Nephron progenitor cell (in vitro differentiated cells): ENCODE data around the gene ARID1B.

Experiments used
- DNase-seq: peaks from one replicate; pipeline ENCODE4 v3.0.0; 2021
- H3K27ac Mint-ChIP-seq: 2 replicates; pipeline ENCODE4 v1.8.0; 2021; ENCODE audit warnings: mild to moderate bottlenecking, moderate library complexity, mixed read lengths
- H3K27me3 Mint-ChIP-seq: 2 replicates; pipeline ENCODE4 v1.8.0; 2021; ENCODE audit warnings: mild to moderate bottlenecking, low read depth, mixed read lengths; ENCODE audit not compliant: poor library complexity
- H3K36me3 Mint-ChIP-seq: 2 replicates; pipeline ENCODE4 v1.8.0; 2021; ENCODE audit warnings: low read depth, mixed read lengths
- H3K4me1 Mint-ChIP-seq: 2 replicates; pipeline ENCODE4 v1.8.0; 2021; ENCODE audit warnings: mixed read lengths
- H3K4me3 Mint-ChIP-seq: 2 replicates; pipeline ENCODE4 v1.8.0; 2021; ENCODE audit warnings: mild to moderate bottlenecking, moderate library complexity, mixed read lengths
- H3K9me3 Mint-ChIP-seq: 2 replicates; pipeline ENCODE4 v1.8.0; 2021; ENCODE audit warnings: mild to moderate bottlenecking, moderate library complexity, mixed read lengths
- TF ChIP-seq, protein P1 (sequence below): fragments of 200-600 bp; sonication (generic); IDR thresholded peaks from 2 replicates; pipeline ENCODE4 v1.5.0; 2021; ENCODE audit warnings: antibody characterized with exemption

Gene ARID1B

DNA sequence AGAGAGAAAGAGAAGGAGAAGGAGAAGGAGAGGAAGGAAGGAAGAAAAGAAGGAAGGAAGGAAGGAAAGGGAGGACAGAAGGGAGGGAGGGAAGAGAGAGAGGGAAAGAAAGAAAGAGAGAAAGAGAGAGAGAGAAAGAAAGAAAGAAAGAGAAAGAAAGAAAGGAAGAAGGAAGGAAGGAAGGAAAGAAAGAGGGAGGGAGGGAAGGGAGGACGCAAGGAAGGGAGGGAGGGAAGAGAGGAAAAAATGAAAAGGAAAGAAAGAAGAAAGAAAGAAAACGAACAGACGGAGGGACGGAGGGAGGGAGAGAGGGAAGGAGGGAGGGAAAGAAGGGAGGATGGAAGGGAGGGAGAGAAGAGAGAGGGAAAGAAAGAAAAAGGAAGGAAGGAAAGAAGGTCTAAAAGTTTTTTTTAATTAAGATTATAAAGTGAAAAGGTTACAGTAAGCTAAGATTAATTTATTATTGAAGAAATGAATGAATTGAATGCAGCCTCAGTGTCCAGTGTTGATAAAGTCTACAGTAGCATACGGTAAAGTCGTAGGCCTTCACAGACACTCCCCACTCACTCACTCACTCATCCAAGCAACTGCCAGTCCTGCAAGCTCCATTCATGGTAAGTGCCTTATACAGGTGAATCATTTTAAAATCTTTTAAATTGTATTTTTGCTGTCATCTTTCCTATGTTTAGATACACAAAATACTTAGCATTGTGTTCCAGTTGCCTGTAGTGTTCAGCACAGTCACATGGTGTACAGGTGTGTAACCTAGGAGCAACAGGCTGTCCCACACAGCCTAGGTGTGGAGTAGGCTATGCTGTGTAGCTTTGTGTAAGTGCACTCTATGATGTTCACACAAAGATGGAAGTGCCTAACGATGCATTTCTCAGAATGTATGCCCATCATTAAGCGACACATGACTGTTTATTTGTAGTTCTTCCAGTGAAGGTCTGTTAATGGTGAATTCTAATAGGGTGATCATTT is 20.3 kb upstream of the ARID1B start:
- Mint-ChIP-seq H3K4me1 (peaks cover 13% of the 10 kb centered on the region), H3K9me3 (no peaks in the 10 kb centered on the region), H3K36me3 (no peaks in the 10 kb centered on the region), H3K27ac (no peak overlapping the region), H3K27me3 (no peaks in the 10 kb centered on the region), H3K4me3 (no peak overlapping the region)
- TF ChIP-seq, protein P1, sequence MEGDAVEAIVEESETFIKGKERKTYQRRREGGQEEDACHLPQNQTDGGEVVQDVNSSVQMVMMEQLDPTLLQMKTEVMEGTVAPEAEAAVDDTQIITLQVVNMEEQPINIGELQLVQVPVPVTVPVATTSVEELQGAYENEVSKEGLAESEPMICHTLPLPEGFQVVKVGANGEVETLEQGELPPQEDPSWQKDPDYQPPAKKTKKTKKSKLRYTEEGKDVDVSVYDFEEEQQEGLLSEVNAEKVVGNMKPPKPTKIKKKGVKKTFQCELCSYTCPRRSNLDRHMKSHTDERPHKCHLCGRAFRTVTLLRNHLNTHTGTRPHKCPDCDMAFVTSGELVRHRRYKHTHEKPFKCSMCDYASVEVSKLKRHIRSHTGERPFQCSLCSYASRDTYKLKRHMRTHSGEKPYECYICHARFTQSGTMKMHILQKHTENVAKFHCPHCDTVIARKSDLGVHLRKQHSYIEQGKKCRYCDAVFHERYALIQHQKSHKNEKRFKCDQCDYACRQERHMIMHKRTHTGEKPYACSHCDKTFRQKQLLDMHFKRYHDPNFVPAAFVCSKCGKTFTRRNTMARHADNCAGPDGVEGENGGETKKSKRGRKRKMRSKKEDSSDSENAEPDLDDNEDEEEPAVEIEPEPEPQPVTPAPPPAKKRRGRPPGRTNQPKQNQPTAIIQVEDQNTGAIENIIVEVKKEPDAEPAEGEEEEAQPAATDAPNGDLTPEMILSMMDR: no peak
- no peak for DNase-seq

DNA sequence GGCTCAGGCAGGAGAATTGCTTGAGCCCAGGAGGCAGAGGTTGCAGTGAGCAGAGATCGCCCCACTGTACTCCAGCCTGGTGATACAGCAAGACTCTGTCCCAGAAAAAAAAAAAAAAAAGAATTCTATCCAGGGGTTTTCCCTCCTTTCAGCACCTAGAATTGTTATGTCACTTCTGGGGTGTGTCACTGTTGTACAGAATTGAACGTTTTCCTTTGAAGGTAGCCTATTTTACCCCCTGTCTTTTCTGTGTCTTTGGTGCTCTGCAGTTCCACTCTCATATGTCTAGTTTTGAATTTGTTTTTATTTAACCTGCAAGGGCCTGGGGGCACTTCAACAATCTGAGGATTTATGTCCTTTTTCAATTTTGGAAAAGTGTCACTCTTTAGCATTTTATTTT is 19.3 kb upstream of the ARID1B start:
- H3K4me1 Mint-ChIP-seq: peaks cover 3% of the 10 kb centered on the region
- H3K36me3 Mint-ChIP-seq: no peaks in the 10 kb centered on the region
- TF ChIP-seq, protein P1: no peak
- no peak for DNase-seq
- no peaks in the 10 kb centered on the region for H3K9me3 Mint-ChIP-seq
- H3K4me3 Mint-ChIP-seq: no peak overlapping the region
- H3K27ac Mint-ChIP-seq: no peak overlapping the region
- no peaks in the 10 kb centered on the region for H3K27me3 Mint-ChIP-seq

DNA sequence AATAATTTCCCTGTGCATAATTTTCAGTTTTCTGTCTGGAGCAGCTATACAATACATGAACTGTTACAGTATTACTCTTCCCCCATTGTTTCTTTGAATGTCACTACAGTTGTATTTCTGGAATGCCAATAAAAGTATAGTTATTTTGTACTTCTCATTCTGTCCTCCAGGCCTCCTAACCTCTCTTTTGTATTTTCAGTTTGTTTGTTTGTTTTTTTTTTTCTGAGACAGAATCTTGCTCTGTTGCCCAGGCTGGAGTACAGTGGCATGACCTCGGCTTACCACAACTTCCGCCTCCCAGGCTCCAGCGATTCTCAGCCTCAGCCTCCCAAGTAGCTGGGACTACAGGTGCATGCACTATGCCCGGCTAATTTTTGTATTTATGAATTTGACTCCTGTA is 16.8 kb upstream of the ARID1B start:
- Mint-ChIP-seq H3K36me3 (no peaks in the 10 kb centered on the region), H3K9me3 (no peaks in the 10 kb centered on the region), H3K4me3 (no peak overlapping the region), H3K27ac (no peak overlapping the region), H3K27me3 (peaks cover 3% of the 10 kb centered on the region), H3K4me1 (no peaks in the 10 kb centered on the region)
- TF ChIP-seq, protein P1: no peak
- DNase-seq: no peak

DNA sequence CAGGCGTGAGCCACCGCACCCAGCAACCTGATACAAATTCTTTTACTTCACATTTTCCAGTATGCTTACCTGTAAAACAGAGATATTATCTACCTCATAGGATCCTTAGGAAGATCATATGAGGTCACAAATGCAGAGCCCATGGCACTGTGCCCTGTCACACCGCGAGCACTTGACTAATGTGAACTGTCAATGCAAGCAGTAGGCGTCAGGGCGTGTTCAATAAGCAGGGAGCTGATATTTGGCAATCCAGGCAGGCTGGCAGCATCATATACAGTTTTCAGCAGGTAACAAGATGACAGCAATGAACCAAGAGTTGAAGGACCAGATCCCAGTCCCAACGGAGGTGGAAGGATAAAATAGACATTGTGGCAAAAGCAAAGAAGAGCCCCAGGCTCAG is 14.6 kb upstream of the ARID1B start:
- Mint-ChIP-seq H3K4me1 (no peaks in the 10 kb centered on the region), H3K27me3 (peaks cover 8% of the 10 kb centered on the region), H3K9me3 (no peaks in the 10 kb centered on the region), H3K27ac (no peak overlapping the region), H3K4me3 (no peak overlapping the region), H3K36me3 (no peaks in the 10 kb centered on the region)
- no peak for DNase-seq
- TF ChIP-seq, protein P1: no peak

DNA sequence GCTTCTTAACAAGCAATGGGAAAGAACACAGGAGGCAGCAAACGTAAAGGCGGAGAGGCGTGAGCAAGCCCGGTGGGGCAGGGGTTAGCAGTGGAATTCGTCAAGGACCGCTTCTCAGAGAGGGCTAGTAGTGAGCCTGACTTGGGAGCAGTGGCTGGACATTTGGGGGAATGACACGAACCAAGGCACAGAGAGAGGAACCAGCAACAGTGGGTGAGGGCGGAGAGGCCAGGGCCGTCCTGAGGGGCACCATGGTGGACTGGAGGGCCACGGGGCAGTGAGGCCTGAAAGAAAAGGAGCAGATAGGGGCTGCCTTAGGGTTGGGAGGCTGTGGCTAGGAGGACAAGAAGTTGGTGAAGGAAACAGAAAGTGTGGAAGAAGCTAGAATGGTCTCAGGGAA is 12.1 kb upstream of the ARID1B start:
- Mint-ChIP-seq H3K27ac (no peak overlapping the region), H3K36me3 (no peaks in the 10 kb centered on the region), H3K9me3 (no peaks in the 10 kb centered on the region), H3K4me3 (no peak overlapping the region), H3K4me1 (no peaks in the 10 kb centered on the region), H3K27me3 (peaks cover 9% of the 10 kb centered on the region)
- no peak for DNase-seq
- TF ChIP-seq, protein P1: no peak
